Activated CD4-positive, CD25-positive, alpha-beta regulatory T cell (primary cell): ENCODE results near the gene TOP3B.
"Not testable (repeated sequence)": the region's sequence is repeated elsewhere in the genome, so short reads cannot be mapped to it uniquely, and the experiment has no call there.

Source experiments
- DNase-seq, 4 experiments: peaks; one replicate each; lab custom pipeline; 2025; lab: John Stamatoyannopoulos, UW

Gene TOP3B

DNA sequence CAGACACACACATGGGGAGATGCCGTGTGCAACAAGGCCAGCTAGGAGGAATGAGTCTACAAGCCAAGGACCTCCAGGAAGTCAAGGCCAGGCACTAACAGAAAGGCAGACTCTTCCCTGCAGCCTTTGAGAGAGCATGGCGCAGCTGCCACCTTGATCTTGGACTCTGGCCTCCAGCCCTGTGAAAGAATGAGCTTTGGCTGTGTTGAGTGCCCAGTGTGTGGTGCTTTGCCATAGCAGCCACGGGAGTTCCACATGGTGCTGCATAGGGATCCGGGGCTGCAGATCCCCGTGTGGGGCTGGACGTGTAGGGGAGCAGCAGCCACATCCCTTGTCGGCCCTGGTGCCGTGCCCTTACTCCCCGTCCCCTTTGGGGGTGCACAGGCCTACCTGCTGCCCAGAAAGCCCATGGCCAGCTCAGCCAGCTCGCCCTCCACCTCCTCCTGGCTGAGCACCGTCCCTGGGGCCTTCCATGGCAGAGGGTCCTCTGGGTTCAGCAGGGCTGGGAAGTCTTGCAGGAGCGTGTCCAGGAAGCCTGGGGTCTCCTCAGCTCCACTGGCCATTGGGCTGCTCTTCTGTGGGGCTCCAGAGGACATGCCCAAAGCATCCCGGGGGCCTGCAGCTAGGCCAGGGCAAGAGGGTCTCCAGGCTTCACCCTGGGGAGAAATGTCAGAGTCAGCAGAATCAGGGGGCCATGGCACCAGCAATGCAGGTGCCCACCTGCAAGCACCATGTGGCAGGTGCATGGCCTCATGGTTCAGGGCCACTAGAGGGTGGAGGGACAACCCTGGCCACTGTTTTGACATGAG is 36.9 kb downstream of the TOP3B start:
- DNase-seq, result no peak

DNA sequence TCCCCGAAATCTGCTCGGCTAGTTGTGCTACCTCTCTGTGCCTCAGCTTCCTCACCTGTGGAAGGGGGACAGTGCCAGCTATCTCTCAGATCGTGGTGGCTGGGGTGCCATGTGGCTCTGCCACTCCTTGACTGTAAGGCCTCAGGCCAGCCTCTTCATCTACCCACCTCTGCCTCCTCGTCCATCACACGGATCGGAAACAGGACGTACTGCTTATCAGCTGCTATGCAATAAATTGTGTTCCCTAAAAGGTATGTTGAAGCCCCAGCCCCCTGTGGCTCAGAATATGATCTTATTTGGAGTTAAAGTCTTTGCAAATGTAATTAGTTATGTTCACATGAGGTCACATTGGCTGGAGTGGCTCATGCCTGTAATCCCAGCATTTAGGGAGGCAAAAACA is 37.7 kb downstream of the TOP3B start:
- DNase-seq, result no peak

DNA sequence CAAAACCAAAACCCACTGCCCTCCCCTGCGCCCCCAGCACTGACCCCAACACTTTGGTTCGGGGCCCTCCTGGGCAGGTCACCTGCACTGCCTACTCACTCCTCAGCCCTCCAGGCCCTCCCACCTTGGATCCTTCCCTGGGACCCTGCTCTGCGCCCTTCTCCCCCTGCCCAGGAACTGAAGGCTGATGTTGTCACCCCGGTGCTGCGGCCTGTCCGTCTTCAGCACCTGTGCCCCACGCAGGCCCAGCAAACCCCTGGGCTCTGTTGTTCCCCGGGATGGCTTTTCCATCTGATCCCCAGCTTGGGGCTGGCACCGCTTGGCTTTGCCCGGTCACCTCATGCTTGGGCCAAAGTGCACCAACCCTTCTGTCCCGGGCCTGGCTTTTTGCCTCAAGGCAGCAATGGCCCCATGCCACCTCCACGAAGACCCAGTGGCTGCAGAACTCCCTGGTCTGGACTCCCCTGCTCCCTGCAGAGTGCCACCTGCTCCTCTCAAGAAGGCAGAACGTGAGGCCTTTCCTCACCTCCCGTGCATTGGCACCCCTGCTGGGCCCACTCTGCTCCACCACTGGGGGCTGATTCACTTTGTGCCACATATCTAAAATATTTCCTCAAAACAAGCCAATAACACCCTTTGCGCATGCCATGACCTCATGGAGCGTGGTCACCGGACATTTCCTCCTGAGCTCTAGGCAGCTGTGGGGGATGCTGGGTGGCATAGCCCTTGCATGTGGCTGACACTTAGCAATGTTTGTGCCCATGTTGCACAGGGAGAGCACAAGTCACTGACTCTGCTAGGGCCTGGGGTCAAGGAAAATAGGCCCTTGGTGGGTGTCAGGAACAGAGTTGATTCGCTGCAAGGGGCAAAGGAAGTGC is 38.8 kb downstream of the TOP3B start:
- no peak for DNase-seq

DNA sequence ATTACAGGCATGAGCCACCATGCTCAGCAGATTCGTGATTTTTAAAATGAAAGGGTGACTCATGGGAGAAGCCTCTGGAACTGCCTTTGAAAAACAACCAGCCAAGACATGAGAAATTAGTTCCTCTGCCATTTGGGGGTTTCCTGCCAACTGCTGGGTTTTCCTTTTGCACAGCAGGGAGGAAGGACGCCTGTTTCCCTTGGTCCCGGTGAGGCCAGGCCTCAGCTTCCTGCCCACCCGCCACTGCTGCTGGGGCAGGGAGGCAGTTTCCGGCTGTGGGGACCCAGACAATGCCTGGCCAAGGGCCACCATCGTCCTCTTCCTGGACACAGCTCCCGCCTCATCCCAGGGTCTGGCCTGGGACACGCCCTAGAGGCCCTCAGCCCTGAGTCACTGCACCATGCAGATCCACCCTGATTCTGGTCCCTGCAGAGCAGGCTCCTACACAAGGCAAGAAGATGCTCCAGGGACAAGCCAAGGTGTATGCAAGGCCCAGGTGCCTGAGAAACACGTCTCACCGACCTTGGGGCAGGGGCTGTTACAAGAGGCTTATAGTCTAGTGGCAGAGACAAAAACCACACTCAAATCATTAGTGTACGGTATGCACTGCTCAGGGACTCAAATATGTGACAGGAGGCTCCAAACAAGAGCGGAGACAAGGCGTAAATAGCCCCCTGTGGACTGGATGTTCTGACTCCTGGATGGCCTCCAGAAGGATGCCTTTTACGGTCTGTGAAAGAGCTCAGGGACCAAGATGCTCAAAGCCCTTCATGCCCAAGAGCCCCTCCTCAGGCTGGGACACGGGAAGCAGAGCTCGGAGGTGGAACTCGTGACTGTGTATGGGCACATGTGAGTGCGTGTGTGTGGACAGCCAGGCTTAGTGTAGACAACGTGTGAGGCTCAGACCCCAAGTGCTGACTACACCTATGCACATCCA is 39.9 kb downstream of the TOP3B start:
- no peak for DNase-seq

DNA sequence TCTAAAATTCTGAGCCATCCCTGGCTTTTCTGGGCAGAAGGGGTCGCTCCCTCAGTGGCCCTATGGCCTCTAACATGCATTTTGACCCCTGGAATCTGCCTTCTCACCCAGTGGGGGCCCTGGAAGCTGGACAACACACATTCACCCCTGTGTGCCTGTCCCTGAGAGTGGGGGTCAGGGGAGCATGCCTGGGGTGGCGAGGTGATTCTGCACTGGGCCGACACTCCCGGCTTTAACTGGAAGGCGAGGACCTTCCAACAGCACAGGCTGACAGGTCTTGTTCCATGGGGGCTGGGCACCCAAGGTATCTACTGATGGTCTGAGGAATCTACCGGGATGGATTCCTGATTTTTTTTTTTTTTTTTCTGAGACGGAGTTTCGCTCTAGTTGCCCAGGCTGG is 40.7 kb downstream of the TOP3B start:
- DNase-seq, result no peak

DNA sequence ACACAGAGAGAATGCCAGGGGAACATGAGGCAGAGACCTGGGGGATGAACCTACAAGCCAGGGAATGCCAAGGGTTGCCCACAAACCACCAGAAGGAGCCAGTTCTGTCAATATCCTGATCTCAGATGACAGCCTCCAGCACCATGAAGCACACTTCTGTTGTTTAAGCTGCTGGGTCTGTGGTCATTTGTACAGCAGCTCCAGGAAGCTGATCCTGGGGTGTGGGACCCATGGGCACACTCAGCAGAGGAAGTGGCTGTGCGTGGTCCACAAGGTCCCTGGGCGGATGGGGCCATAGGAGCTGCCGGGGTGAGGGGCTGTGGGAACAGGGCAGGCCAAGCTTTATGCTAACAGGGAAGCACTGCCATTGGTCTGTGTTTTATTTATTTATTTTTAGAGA is 42.1 kb downstream of the TOP3B start:
- no peak for DNase-seq

DNA sequence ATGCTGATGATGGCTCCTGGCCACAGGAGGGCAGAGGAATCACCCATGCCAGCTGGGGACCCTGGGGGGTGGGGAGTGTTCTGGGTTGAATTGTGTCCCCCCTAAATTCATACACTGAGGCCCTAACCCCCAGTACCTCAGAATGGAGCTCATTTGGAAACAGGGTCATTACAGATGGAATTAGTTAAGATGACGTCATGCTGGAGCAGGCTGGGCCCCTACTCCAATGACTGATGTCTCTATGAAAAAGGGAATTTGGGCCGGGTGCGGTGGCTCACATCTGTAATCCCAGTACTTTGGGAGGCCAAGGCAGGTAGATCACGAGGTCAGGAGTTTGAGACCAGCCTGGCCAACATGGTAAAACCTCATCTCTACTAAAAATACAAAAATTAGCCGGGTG is 42.7 kb downstream of the TOP3B start:
- DNase-seq, result not testable (repeated sequence)

DNA sequence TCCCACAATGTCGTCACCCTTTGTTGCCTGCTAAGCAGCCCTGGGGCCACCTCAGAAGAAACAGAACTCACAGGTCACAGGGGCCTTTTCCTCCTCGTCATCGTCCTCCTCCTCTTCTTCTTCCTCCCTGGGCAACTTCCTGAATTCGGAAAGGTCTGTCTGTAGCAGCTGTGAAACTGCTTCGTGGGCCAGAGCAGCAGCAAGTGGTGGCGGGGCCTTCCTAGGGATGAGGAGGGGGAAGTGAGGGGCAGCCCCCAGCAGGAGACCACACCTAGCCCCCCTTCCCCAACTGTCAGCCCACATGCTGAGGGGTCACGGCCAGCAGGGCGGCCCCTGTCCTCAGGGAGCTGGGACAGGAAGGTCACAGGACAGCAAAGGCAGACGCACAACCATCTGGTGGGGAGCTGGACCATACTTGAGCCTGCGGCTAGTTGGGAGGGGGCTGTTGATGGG is 43.1 kb downstream of the TOP3B start:
- no peak for DNase-seq

DNA sequence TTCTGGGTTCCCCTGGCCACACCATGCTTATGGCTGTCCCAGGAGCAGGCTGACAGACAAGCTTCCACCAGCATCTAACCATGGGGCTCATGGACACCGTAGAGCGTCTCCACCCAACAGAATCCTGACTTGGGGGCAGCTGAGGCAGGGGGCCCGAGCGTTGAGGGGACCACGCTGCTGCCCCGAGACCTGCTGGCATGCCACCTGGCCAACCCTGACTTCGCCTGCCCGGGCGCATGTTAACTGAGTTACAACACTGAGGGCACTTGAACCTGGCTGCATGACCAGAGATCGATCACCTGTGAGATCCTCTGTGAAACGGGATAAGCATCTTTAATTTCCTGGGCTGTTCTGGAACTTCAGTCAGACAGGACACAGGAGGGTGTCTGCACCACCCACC is 43.7 kb downstream of the TOP3B start:
- DNase-seq, result no peak

DNA sequence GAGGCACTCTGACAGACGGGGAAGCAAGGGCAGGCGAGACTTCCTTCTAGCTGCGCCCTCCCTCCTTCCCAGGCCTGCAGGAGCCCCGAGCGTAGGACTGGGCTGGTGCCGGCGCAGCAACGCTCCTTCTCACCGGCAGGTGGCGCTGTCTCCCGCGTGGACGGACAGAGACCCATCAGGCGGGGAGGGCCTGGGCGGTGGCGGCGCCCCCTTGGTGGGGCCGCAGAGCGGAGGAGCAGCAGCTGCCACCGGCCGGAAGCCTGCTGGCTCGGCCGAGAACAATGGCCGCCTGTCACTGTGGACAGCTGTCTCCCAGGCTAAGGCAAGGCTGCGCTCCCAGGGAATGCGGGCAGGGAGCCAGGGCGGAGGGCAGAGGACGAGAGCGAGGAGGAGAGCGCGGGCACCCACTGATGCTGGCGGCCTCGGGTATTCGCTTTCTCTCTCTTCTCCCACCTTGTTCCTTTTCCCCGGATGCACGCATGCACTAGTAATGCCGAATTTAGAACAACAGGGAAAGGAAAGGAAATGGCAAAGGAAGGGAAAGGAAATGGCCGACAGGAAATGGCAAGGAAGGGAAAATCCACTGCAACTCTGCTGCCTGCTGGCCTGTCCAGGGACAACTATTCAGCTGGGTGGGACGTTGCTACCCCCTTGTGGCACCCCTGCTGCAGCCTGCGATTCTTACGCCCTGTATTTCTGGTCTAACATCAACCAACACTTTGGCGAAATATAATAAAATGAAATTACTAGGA is 44.3 kb downstream of the TOP3B start:
- peak; percentile 77 to 87 (median 82) for DNase-seq

DNA sequence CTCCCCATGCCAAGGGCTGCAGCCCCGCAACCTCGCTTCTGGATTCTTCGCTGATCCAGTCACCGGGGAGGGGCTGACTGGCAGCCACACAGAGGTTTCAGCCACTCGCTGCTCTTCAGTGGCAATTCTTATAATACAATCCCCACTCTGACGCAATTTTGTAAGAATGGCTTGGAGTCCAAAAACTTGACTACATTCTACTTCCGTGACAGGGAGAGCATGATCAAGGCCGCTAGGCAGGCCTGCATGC is 44.8 kb downstream of the TOP3B start:
- DNase-seq, result no peak

DNA sequence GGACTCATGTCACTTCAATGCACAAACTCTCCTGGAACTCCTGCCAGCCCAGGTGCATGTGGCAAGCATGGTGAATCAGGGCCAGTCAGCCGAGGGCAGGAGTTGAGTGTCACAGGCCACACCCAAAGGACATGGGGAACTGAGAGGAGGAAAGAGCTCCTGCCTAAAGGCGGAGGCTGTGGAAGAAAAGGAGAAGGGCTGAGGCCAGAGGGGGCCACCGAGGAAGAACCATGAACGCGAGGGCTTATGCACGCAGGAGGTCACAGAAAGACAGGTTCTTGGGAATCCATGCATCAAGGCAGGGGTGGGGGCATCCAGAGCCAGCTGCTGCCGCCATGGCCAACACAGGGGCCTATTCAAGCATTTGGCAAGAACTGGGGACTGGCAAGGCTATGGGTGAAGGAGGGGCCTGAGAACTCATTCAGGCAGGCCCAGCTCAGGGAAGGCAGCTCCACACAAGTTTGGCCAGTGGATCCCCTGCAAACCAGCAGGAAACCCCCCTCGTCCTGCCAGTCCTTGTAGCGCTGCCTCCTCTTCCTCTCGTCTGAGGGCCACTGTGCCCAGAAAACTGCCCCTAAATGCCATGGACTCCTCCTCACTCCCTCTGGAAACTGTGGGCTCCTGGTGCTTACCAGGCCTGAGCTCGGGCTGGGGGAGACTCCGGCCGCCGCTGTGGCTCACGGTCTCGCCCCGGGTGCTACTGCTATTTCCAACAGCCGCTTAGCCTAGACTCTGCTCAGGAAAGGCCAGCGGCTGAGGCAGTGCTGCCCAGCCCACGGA is 45.4 kb downstream of the TOP3B start:
- no peak for DNase-seq

DNA sequence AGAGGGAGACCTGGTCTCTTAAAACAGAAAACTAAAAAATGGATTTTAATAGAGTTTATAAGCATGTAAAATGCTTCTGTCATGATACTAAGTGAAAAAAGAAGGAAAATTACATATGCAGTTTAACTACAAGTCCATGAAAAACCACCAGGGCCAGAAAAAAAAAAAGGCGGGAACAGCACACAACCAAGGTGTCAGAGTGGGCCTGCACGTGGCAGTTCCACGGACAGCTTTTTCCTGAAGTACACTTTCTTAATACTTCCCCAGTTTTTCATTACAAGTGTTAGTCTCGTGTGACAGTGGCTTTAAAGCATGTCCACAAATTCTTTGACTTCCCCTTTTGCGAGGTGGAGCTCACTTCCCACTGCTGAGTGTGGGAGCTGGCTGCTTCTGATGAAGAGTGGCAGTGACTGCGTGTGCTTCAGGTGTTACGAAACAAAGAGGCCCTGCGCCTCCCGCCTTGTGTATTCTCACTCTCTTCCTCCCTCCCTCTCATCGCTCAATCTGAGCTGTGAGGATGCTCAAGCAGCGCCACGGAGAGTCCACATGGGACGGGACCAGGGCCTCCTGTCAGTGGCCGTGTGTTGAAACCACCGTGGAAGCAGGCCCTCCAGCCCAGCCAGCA is 46.3 kb downstream of the TOP3B start:
- no peak for DNase-seq

DNA sequence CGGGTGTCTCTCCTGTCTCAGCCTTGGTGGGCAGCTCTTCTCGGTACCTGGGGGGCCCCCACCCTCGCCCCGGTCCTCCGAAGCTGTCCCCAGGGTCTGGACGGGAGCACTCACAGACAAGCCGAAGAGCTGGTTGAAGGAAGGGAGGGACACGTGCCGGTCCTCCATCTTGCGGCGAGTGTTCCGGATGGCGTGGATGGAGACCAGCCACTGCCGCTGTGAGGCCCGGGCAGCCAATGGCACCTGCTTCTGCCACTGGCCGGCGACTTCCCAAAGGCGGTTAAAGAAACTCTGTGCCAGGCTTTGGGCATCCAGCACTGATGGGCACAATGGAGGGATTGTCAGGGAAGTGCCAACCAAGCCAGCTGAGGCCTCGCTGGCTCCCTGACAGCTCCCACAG is 48.7 kb downstream of the TOP3B start:
- no peak for DNase-seq

DNA sequence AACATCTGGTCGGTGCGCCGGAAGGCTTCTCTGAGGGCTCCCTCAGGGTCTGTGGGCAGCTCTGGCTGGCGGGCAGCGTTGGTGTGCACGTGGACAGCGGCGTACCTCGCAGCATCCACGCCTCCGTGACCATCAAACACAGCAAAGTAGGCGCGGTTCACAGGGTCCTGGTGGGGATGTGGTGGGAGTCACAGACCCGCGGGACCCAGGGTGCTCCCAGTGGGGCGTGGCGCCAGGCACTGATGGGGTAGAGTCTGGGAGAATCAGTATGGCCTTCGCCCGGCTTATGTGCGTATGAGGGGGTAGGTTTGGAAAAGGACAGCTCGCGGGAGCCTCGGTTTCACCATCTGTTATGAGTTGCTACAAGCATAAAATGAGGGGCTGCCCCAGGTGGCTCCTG is 49.2 kb downstream of the TOP3B start:
- no peak for DNase-seq

DNA sequence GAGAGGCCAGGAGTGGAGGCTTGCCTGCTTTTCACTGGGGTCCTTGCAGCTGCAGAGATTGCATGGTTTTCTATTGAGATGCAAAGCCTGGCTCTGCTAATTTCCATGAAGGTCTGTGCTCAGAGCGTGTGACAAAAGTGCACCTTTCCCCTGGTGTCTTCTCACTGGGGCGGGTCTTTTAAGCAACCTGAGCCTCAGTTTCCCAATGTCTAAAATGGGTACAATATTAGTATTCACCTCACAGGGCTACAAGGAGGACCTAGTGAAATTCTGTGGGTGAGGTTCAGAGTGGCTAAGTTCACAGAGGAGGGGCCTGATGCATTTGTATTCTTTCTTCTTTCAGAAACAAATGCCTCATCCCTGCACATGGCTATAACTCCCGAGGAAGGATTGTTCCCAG is 50.2 kb downstream of the TOP3B start:
- DNase-seq, result no peak

DNA sequence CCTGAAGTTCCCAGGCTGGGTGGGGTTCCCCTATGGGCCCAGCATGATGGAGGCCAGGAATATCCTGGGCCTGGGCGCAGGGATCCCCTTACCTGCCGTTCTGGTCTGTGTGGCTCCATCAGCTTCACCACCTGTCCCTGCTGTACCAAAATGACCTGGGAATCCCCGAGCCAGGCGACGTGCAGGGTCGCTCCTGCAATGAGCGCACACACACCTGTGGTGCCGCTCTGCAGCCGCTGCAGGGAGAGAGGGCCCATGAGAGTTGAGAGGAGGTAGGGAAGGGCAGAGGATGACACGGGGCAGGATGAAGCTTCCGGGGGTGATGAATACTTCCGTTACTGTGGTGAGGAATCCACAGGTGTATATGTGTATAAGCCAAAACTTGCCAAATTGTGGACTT is 51.5 kb downstream of the TOP3B start:
- no peak for DNase-seq

DNA sequence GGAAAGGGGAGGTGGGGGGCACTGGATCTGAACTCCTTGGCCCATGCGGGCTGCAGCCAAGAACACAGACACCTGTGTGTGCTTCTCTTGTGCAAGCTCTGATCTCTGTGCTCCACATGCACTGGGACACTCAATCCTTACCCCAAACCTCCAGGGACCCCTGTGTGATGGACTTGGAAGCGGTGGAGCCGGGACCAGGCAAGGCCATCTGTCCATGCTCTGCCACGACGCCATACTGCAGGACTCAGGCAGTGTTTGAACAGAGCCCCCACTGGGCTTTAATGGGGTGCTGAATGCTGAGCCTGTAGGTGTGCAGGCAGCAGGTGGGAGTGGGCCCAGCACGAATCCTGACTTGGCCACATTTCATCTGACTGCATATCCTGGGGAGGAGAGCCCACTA is 53.3 kb downstream of the TOP3B start:
- DNase-seq, result no peak

DNA sequence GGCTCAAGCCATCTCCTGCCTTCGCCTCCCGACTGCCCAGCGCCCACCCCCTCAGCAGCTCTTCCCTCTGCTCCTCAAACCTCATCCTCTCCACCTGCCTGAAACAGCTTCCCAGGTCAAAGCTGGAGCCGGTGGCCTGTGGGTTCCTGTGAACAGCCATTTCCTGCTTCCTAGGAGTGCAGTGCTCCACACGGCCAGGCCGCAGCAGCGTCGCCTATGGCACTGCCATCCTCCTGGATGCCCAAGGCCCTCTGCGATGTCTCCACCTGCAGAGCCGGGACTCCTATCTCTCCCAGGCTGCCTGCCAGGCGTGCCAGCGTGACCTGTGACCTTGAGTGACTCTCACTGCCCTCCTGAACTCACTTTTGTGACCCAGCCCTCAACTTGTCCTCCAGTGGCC is 54.5 kb downstream of the TOP3B start:
- no peak for DNase-seq

DNA sequence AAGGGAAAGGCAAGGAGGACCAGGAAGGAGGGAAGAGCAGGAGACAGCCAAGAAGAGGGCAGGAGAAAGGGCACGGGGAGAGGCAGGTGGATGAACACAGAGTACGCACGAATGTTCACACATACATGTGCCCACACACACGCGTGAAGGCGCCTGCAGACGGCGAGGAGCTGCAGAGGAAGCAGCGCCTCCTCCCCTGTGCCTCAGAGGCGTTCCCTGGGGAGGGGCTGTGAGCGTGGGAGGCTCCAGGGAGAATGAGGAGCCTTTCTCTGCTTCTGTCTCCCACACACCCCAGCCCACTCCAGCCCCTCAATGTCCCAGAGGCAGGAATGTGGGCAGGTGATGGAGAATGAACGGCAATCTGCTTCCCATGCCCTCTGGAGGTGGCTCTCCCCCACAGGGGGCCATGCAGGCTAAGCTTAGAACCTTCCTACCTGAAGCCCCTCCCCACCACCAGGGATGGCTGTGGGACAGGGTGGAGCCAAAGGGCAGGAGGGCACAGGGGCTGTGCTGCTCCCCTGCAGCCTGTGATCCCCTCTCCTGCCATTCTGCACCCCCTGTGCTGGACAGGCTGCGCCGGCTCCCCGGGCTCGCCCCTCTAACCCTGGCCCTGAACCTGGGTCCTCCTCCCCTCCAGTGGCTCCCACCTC is 55.3 kb downstream of the TOP3B start:
- DNase-seq, result no peak
